Activated gamma-delta T cell (primary cell): ENCODE data around the gene KLF15.

ENCODE experiments used
- DNase-seq: peaks from one replicate; lab custom pipeline; 2025; lab: John Stamatoyannopoulos, UW

KLF15 gene

DNA sequence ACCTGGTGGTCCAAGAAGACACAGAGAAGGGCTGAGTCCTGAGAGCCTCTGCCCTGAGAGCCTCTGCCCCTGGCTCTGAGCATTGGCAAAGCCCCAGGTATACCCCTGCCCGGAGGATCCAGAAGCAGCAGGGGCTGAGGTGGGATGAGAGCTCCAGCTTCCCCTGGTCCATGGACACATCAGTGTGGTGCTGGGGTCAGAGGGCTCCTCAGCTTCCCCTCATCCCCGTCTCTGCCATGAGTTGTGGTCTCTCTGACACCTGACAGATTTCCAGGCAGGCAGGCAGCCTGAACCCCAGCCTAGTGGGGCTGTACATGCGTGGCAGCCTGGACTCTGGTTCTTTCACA is 3.5 kb upstream of the KLF15 start:
- no peak for DNase-seq

DNA sequence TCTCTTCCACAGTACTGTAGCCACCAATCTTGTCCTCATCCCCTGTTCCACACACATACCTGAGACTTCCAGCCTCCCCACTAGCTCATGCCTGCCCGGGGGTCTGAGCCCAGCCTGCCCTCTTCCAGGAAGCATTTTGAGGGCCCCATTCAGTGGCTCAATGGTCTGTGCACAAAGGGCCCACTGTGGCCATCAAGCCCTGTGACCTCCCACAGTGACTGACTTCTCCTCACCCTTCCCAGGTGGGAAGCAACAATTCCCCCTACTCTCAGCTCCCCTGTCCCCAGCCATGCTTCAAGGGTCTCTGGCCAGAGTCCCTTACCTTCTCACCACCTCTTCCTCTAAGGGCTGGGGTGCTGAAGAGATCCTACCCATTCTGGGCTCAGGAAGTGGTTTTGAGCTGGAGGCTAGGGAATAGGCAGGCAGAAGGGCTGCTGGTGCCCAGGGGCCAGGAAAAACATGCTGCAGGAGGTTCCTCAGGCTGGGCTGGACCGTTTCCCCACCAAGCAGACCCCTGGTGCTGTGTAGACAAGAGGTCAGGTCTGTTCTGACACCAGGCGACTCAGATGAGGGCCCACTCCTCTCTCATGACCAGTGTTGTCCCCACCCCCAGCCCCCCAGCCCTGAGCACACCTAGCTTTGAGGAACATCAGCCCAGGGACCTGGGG is 3.0 kb upstream of the KLF15 start:
- no peak for DNase-seq

DNA sequence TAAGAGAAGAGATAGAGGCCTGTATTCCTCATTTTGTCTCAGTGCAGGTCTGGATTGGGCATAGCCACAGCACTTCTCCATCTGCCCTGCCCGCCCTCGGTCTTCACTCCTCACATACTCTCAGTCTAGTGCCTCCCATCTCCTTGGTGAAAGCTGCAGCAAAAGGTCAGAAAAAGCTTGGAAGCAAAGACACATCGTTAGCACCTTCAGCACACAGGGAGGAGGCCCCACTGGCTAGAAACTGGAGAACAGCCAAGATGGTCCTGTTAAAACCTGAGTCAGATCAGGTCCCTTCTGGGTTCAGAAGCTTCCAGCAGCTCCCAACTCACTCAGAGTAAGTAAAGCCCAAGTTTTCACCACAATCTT is 1.6 kb upstream of the KLF15 start:
- no peak for DNase-seq

DNA sequence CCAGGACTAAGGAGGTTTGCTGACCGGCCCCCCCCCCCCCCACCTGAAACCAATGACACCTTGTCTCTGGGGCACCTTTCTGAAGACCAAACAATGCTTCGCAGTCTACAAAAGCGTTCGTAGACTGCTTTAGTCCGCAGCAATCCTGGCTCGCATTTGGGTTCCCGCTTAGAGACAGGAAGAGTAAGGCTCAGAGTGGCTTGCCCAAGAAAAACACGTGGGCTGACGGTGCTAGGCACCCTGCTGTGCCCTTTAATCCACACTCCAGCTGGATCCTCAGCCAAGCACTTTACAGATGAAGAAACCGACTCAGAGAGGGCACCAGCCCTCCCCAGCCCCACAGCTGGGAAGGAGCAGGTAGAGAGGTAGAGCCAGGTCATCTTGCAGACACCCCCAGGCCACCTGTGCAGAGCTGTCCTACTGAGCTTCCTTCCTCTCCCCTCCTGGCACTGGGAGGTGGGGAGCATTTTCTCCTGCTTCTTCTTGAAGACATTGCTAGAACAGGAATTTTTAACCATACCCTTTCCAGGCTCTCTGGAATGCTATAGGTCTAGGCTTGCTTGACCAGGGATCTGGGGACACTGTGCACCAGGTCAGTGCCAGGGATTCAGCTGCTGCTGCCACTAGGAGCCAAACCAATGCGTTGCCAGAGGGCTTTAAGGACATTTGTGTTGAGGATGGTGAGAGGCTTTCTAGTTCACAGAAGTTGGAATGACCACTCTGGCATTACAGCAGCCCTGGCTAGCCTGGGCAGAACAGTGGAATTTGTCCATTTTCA is 1.0 kb upstream of the KLF15 start:
- no peak for DNase-seq

DNA sequence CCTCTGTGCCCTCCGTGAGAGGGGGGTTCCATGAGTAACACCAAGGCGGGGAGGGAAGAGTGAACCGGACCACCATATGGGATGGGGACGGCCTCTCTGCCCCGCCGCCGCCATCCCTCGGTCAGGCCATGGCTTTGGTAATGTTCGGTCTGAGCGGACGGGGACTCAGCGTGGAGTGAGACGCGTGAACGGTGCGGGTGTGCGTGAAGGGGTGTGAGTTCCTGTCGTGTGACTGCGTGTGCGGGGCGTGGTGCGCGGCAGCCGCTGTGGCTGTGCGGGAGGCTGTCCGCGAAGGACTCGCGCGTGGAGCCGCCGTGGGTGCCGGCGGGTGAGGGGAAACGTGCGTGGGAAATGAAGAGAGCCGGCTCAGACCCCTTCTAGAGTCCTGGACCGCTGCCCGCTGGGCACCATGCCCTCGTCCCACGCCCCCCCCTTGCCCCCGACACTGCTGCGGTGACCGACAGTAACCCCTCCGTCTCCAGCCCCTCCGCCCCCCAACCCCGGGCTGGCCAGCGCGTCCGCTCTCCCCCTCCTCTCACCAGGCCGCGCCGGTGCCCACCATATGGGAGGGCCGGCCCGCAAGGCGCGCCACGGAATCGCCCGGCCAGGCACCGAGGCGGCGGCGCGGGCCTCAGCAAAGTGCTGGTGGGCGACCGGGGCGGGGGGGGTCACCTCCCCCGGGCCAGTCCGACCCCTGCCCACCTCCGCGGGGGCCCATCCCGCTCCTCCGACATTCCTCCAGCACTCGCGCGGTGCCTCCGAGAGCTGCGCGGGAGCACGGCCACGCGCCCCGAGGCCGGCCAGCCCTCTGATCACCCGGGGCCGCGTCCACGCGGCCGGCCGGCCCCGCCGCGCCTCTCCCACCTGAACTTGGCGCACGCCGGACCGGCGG is 589 bp downstream of the KLF15 start:
- DNase-seq: peak; percentile 17

- DNase-seq: no peak
These were observed 1.3 kb downstream of the KLF15 start for GRCh38 chr3:126355777-126356372.

- DNase-seq: no peak
These were observed 2.0 kb downstream of the KLF15 start for GRCh38 chr3:126355251-126355650.

- DNase-seq: no peak
These were observed 2.4 kb downstream of the KLF15 start for GRCh38 chr3:126354776-126355175.

DNA sequence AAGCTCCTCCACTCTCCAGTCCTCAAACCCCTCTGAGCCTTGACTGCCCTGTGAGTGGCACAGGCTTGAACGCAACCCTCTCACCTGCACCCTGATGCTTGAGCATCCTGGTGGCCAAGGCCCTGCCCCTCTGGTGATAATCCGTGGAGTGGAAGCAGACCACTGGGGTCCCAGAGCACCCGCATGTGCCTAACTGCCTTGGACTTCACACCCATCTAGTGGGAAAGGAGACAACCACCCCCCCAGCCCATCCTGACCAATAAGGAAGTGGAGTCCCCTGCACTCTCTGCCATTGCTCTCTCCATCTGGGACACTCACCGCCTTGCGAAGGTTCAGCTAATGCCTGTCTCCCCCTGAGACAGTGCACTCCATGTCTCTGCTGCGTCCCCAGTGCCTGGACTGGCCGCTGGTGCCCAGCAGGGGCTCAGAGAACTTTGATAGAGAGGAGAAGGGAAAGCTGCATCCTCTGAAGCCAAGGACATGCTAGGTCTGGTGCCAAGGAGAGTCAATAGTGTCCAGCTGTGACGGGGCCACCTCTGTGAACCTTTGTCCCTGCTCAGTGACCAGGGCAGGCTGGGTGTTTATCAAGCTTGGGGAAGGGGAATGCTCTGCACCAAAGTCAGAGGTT is 3.4 kb downstream of the KLF15 start:
- DNase-seq: no peak

DNA sequence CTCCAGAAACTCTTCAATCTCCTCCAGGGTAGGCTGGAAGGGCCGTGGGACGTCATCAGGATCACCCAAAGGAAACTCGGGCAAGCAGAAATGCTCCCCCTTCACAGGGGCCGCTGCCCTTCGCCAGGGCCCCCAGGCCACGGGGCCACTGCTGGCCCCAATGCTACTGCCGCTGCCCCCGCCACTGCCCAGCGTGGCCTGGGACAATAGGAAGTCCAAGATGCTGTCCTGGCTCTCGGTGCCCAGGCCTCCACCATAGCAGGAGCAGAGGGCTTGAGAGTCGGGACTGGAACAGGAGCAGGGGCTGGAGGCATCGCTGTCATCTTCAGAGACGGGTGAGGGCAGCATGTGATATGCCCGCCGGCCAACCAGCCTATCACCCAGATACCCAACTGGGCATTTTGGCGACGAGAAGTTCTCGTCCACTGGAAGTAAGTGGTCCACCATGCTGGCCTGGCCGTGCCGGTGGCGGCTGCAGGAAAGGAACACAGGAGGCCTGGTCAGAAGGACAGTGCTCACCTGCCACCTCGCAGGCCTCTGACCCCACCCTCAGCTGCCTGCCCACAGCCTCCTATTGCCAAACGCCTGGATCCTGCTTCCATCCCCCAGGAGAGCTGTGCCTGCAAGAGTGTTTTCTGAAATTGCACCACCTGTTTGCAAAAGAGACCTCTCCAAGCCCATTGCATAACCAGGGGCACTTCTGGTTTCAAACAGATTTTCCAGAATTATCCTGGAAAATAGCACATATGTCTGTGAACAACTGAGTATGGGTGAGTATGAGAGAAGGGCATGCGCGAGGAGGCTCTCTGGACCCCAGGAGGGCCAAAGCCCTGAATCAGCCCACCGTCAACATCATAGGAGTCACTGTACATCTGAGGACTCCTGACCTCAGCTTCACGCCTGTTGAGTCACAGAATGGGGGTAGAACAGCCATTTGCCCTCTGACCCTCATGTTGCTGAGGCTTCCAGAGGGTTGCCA is 4.4 kb downstream of the KLF15 start:
- DNase-seq: no peak

DNA sequence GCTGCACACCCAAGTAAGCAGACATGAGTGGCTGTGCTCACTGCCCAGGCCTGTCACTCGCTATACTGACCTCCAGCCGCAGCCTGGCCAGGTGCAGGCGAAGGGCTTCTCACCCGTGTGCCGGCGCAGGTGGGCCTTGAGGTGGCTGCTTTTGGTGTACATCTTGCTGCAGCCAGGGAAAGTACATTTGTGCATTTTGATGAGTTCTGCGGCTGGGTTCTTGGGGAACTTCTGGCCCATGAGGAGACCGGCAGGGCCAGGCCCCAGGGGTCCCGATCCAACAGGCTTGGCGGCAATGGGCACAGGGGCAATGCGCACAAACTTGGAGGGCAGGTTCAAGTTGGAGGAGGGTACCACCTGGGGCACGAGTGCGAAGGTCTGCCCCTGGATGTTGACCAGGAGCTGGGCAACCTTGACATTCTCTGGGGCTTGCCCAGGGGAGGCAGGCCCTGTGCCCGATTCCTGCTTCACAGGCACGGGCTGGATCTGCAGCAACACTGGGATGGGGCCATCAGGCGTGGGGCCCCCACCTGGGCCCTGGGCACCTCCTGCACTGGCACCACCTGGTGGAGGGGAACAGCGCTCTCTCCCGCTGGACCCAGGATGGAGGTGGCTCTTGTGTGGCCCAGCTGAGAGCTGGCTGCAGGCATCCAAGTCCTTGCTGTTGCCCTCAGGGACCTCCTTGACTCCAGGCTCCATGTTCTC is 5.3 kb downstream of the KLF15 start:
- DNase-seq: no peak

DNA sequence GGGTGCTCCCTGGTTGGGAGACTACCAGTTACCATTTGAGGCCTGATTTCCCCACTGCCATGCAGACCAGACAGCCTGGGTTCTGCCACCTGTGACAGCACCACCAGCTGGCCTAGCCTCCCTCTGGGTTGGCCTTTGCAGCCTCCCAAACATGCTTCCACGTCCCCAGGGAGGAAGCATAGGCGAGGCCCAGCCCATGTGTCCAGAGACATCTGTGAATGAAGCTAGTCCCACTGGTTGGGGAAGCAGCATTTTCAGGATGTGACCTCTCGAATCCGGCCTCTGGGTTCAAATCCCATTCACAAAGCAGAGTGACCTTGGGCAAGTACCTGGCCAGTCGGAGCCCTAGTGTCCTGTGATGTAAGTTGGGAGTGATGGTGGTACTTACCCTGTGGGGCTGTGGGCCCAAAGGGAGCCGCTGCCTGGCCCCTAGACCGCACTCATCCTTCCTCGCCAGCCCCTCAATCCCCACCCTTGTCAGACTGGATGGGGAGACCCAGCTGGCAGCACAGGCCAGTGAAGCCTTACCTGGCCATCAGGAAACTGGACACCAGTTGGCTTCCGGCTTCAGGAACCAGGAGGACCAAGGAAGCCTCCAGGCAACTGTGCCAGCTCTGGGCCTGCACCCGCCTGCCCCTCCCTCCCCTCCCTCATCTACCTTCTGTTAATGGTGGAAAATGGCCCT is 6.0 kb downstream of the KLF15 start:
- no peak for DNase-seq

- no peak for DNase-seq
These were observed 6.6 kb downstream of the KLF15 start for GRCh38 chr3:126350502-126351085.

DNA sequence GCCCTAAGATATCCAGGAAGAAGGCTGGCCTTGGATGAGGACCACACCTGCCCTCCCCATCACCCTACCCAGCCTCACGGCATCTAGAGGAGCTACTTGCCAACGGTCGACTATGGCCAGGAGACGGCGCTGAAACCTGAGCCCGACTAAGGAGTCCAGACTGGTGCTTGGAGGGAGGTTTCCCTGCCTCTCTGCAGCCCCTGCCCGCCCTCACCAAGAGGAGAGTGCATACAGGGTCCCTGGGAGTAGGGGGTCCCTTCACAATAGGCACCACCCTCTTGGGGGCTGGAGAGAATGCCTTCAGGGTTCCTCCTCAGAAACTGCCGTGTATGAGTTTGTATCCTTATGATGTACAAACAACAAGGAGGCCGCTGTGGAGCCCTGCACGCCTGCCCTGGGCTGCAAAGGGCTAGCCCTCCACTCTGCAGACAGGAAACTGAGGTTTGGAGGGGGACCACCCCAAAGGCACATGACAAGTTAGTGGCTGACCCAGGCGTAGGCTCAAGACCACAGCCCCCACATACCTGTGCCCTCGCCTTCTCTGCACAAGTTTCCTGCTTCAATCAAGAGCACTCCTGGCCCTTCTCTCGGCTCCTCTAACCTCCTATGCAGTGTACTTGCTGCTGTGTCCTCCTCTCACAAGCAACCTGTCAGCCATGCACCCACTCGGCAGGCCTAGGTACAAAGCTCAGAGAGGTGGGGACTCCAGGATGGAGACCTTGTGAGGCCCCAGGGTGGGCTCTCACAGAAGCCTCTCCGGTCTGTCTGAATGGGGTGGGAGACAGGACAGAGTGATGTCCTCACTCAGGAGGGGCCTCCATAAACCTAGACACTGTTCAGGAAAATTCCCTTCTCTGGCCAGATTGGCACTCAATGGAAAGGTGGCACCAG is 7.4 kb downstream of the KLF15 start:
- no peak for DNase-seq

DNA sequence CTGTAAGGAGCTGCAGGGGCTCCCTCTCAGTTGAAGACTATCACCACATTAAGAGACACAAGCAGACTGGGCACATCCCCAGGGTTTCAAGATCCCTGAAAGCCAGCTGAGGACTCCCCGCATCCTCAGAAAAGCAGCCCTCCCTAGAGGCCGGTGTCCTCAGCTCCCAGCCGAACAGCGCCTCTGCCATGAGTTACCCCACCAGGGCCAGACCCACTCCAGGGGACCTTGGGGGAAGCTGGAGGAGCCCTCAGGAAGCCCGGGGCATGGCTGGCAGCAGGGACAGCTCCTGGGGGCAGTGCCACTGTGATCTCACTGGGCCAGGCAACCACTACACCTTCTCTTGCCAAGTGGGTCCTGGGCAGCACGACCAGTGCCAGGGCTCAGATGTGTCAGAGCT is 8.1 kb downstream of the KLF15 start:
- DNase-seq: no peak

DNA sequence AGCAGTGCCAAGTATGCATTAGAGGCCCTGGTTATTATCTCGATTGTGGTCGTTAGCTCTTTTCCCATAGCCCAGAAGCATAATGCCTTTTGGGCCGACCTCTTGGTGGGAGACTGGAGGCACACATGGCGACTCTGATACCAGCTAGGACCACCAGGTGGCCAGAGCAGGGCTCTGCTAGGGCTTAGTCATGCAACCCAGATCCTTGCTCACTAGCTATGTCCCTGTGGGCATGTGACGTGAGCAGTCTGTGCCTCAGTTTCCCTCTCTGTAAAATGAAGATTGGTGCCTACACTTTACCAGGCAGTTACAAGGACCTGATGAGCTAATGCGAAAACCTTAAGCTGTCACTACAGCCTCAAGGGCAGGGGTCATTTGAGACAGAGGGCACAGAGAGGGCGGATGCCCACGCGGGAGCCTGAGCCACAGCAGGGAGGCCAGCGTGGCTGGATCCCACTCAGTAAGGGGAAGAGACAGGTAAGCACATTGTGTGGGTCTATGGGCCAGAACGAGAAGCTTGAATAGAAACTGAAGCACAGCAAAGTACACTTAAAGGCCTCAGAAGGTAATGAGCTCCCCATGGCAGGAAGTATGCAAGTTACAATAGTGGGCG is 8.8 kb downstream of the KLF15 start:
- no peak for DNase-seq

- DNase-seq: no peak
These were observed 9.6 kb downstream of the KLF15 start for GRCh38 chr3:126347543-126348161.
